Large intestine (tissue), 3 donors: ENCODE data around the gene TTF2. TPM values are rescaled to one million over a fixed set of nuclear protein-coding genes. Genes with fewer than 3 reads are reported as not detected.

Experiments
- DNase-seq, 2 donors: peaks; one replicate each; pipeline versions ENCODE4 v3.0.0 to v3.0.0-alpha.2; 2013
- H3K27ac ChIP-seq: one replicate; pipeline ENCODE4 v1.5.1; 2013; ENCODE audit warnings: low read length
- H3K27me3 ChIP-seq: 2 replicates; pipeline ENCODE4 v1.6.1; 2013; ENCODE audit warnings: low read length; ENCODE audit not compliant: control insufficient read depth, insufficient read depth
- H3K36me3 ChIP-seq: 2 replicates; pipeline ENCODE4 v1.6.1; 2013; ENCODE audit warnings: low read length; ENCODE audit not compliant: control insufficient read depth, insufficient read depth
- H3K4me1 ChIP-seq: one replicate; pipeline ENCODE4 v1.6.1; 2013; ENCODE audit warnings: low read length; ENCODE audit not compliant: control insufficient read depth, insufficient read depth
- H3K4me3 ChIP-seq: one replicate; pipeline ENCODE4 v1.5.1; 2013; ENCODE audit warnings: low read length
- H3K9me3 ChIP-seq: one replicate; pipeline ENCODE4 v1.6.1; 2013; ENCODE audit warnings: mild to moderate bottlenecking, low read depth, low read length, moderate library complexity; ENCODE audit not compliant: control insufficient read depth
- WGBS: methylation state at CpG from one replicate; pipeline ENCODE4 v1.1.5; 2013; ENCODE audit warnings: low lambda C conversion rate; ENCODE audit not compliant: insufficient coverage; 5-methylcytosine and 5-hydroxymethylcytosine counted together
- polyA plus RNA-seq: library from polyadenylated mRNA; unstranded; fragments of 120-200 nt; gene quantifications from one replicate; pipeline ENCODE4 v1.2.1, GENCODE V29; 2013

The TTF2 gene
- polyA plus RNA-seq, 1 donor, result 19.8 TPM

DNA sequence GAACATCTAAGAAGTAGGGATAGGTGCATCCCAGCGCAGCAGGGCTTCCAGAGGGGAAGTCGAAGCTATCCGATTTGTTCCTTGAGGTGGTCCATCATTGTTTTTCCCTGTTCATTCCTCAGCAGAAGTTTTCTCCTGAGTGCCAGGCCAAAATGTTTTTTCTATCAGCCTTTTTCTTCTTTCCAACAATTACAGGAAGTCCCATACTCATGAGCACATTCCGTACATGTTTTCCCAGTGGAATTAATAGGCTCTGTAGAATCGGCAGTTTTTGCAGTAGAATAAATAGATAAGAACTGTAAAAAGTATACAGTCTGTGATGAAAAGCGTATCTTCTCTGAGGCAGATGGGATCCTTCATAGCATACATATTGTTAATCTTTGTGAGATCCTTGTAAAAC, 33.8 kb upstream of the TTF2 start:
- no peak overlapping the region for H3K4me3 ChIP-seq
- H3K27ac ChIP-seq, result no peak overlapping the region
- DNase-seq, result no peak
- peaks cover 16% of the 10 kb centered on the region for H3K4me1 ChIP-seq
- 76% methylated on average over 2 of the region's 6 CpGs for WGBS
- no peaks in the 10 kb centered on the region for H3K9me3 ChIP-seq
- H3K27me3 ChIP-seq, result no peaks in the 10 kb centered on the region
- H3K36me3 ChIP-seq, result no peaks in the 10 kb centered on the region

GRCh38 chr1:117029685-117030084, 30.4 kb upstream of the TTF2 start:
- Histone ChIP-seq H3K36me3 (no peaks in the 10 kb centered on the region), H3K9me3 (no peaks in the 10 kb centered on the region), H3K4me1 (peaks cover 16% of the 10 kb centered on the region), H3K4me3 (no peak overlapping the region), H3K27me3 (no peaks in the 10 kb centered on the region), H3K27ac (no peak overlapping the region)
- 33% methylated on average over 1 of the region's 1 CpG for WGBS
- DNase-seq, result peak; percentile 44 to 65

DNA sequence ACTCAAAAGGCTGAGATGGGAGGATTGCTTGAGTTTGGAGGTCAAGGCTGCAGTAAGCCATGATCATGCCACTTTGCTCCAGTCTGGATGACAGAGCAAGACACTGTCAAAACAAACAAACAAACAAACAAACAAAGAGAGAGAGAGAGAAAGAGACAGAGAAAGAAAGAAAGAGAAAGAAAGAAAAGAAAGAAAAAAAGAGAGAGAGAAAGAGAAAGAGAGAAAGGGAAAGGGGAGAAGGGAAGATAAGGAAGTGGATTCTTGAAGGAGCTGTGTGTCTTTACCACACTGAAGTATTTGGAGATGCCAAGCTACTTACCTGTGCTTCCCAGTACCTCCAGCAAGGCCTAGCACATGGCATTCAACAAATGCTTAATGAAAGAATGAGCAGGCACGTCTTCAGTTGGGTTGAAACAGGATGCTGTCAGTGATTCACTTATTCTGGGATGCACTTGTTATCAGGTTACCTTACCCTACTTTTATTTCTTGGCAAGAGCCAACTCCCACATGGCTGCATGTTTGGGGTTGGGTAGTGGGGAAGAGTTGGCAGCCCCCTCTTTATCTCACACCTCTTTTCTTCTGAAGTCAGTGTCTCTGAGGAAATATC, 29.8 kb upstream of the TTF2 start:
- Histone ChIP-seq H3K27ac (no peak overlapping the region), H3K9me3 (no peaks in the 10 kb centered on the region), H3K4me1 (peaks cover 16% of the 10 kb centered on the region), H3K27me3 (no peaks in the 10 kb centered on the region), H3K36me3 (no peaks in the 10 kb centered on the region), H3K4me3 (no peak overlapping the region)
- no peak for DNase-seq
- WGBS, result no CpG with 5 or more reads among the region's 1 CpG

DNA sequence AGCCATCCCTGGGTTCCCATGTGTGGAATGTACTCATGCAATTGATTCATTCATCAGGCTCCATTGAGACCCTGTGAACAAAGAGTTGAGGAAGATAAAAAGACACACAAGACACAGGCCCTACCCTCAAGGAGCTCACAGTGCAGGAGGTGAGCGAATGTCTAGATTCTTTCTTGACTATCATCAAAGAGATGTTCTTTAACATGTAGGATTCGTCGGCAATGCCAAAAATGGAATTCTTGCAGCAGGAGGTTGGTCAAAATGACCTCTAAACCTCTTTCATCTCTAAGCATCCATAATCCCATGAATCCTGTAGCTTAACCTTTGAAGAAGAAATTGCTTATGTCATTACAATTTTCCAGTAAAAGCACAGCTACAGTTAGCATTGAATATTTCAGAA, 27.9 kb upstream of the TTF2 start:
- H3K36me3 ChIP-seq, result no peaks in the 10 kb centered on the region
- DNase-seq, result no peak
- peaks cover 16% of the 10 kb centered on the region for H3K4me1 ChIP-seq
- H3K27ac ChIP-seq, result no peak overlapping the region
- H3K27me3 ChIP-seq, result no peaks in the 10 kb centered on the region
- WGBS, result no CpG with 5 or more reads among the region's 3 CpGs
- H3K9me3 ChIP-seq, result no peaks in the 10 kb centered on the region
- no peak overlapping the region for H3K4me3 ChIP-seq

GRCh38 chr1:117032681-117033539, 27.2 kb upstream of the TTF2 start:
- Histone ChIP-seq H3K27me3 (no peaks in the 10 kb centered on the region), H3K9me3 (no peaks in the 10 kb centered on the region), H3K4me1 (peaks cover 16% of the 10 kb centered on the region), H3K36me3 (no peaks in the 10 kb centered on the region), H3K4me3 (no peak overlapping the region), H3K27ac (no peak overlapping the region)
- 88% methylated on average over 1 of the region's 11 CpGs for WGBS
- DNase-seq, result no peak

DNA sequence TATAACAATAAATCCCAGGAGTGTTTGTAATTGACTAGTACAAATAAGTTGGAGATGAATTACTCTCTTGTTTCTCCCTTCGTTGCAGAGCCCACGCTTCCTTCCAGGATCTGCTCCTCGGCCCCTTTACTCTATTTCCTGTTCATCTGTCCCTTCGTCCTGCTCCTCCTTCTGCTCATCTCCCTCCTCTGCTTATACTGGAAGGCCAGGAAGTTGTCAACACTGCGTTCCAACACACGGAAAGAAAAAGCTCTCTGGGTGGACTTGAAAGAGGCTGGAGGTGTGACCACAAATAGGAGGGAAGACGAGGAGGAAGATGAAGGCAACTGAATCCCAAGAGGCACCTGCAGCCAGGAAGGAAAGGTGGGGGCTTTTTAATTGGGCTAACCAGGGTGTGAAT, 26.4 kb upstream of the TTF2 start:
- Histone ChIP-seq H3K27me3 (no peaks in the 10 kb centered on the region), H3K36me3 (no peaks in the 10 kb centered on the region), H3K4me1 (peaks cover 16% of the 10 kb centered on the region), H3K27ac (no peak overlapping the region), H3K4me3 (no peak overlapping the region), H3K9me3 (no peaks in the 10 kb centered on the region)
- WGBS, result 100% methylated on average over 5 of the region's 7 CpGs
- no peak for DNase-seq

DNA sequence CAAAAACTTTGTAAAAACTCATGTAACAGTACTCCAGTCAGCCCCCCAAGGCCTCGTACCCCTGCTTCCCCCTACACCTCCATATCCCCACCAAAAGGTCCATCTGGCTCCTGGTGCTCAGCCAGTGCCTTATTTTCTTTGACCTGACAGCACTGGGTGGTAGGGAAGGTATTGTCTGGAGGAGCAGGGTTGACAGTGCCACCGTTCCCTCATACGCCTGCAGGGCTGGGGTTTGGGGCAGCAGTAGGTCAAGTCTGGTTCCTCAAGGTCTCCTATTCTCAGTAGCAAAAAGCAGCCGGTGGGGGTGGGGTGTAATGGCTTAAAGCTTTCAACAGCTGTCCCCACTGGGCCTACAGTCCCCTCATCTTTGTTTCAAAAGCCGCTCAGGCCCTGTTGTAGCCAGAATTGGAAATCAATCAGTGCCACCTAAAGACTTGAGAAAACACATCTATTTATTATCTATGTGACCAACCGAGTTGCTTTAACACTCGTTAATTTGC, 25.3 kb upstream of the TTF2 start:
- Histone ChIP-seq H3K9me3 (no peaks in the 10 kb centered on the region), H3K27ac (no peak overlapping the region), H3K36me3 (no peaks in the 10 kb centered on the region), H3K4me3 (no peak overlapping the region), H3K27me3 (no peaks in the 10 kb centered on the region), H3K4me1 (peaks cover 11% of the 10 kb centered on the region)
- no CpG with 5 or more reads among the region's 7 CpGs for WGBS
- DNase-seq, result no peak

GRCh38 chr1:117036018-117036461, 24.1 kb upstream of the TTF2 start:
- Histone ChIP-seq H3K4me1 (peaks cover under 1% of the 10 kb centered on the region), H3K4me3 (no peak overlapping the region), H3K27me3 (no peaks in the 10 kb centered on the region), H3K27ac (no peak overlapping the region), H3K36me3 (no peaks in the 10 kb centered on the region), H3K9me3 (no peaks in the 10 kb centered on the region)
- DNase-seq, result peak; percentile 34 to 41
- no CpG with 5 or more reads among the region's 6 CpGs for WGBS

- no peak overlapping the region for H3K4me3 ChIP-seq
- H3K36me3 ChIP-seq, result no peaks in the 10 kb centered on the region
- 60% methylated on average over 1 of the region's 1 CpG for WGBS
- no peak overlapping the region for H3K27ac ChIP-seq
- no peaks in the 10 kb centered on the region for H3K27me3 ChIP-seq
- H3K4me1 ChIP-seq, result no peaks in the 10 kb centered on the region
- no peak for DNase-seq
- no peaks in the 10 kb centered on the region for H3K9me3 ChIP-seq
These were observed 22.3 kb upstream of the TTF2 start for GRCh38 chr1:117037802-117038201.

DNA sequence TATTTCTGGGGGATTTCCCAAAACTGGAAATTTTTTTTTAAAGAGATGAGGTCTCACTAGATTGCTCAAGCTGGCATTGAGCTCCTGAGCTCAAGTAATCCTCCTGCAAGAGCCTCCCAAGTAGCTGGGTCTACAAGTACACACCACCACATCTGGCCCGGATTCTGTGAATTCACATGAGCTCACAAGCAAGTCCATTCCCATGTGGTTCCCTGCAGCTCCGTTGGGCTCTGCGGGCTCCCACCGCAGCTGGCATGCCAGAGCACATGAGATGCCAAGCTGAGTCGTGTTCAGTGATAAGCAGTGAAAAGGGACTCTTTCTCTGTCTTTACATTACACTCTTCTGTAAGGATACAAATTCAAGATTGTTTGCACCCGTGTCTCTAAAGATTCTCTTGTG, 21.9 kb upstream of the TTF2 start:
- Histone ChIP-seq H3K36me3 (no peaks in the 10 kb centered on the region), H3K4me3 (no peak overlapping the region), H3K27ac (no peak overlapping the region), H3K4me1 (no peaks in the 10 kb centered on the region), H3K9me3 (no peaks in the 10 kb centered on the region), H3K27me3 (no peaks in the 10 kb centered on the region)
- 60% methylated on average over 1 of the region's 6 CpGs for WGBS
- no peak for DNase-seq
